ENCODE data around the gene SYCP3.

DNA sequence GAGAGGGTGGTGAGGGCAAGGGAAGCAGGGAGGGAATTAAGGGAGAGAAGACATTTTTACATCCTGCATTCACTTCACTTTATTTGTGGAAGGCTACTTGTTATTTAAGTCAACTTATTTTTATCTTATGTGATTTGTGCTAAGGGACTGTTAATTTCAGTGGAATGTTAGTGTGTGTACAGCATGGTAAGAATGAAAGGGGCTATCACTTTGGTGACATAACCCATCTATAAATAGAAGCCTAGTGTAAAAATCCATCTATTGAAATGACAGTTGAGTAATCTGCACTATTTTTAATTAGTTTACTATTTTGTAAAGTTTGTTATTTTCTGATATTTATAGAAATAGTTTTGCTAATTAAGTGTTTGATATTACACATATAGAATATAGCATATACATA lies 58.6 kb downstream of the SYCP3 start:
- TF ChIP-seq, protein P1, sequence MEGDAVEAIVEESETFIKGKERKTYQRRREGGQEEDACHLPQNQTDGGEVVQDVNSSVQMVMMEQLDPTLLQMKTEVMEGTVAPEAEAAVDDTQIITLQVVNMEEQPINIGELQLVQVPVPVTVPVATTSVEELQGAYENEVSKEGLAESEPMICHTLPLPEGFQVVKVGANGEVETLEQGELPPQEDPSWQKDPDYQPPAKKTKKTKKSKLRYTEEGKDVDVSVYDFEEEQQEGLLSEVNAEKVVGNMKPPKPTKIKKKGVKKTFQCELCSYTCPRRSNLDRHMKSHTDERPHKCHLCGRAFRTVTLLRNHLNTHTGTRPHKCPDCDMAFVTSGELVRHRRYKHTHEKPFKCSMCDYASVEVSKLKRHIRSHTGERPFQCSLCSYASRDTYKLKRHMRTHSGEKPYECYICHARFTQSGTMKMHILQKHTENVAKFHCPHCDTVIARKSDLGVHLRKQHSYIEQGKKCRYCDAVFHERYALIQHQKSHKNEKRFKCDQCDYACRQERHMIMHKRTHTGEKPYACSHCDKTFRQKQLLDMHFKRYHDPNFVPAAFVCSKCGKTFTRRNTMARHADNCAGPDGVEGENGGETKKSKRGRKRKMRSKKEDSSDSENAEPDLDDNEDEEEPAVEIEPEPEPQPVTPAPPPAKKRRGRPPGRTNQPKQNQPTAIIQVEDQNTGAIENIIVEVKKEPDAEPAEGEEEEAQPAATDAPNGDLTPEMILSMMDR (IDR thresholded peaks at IDR 0.05) = no peak
- TF ChIP-seq POLR2A (IDR thresholded peaks at IDR 0.05) (no peak), EP300 (IDR thresholded peaks at IDR 0.05) (no peak)

Measured in suprapubic skin (tissue), 3 donors.